ENCODE data around the gene SH3D19.

- TF ChIP-seq CTCF (IDR thresholded peaks at IDR 0.05) (no peak), POLR2A (IDR thresholded peaks at IDR 0.05) (no peak)
These were observed 78.7 kb downstream of the SH3D19 start for GRCh38 chr4:151246742-151247141.

Measured in testis (tissue), 2 donors.